HEK293T (cell line): ENCODE measurements around the gene TMEM178A.

Experiments
- BHLHE40 ChIP-seq: fragments of 450-650 bp; IDR thresholded peaks from 2 replicates; pipeline ENCODE4 v1.6.1; 2016; ENCODE audit warnings: mild to moderate bottlenecking, moderate library complexity, borderline replicate concordance
- FOXA1 ChIP-seq: fragments of 450-650 bp; IDR thresholded peaks from 2 replicates; pipeline ENCODE4 v1.6.1; 2016; ENCODE audit warnings: mild to moderate bottlenecking
- FOXK2 ChIP-seq: fragments of 450-650 bp; IDR thresholded peaks from 2 replicates; pipeline ENCODE4 v1.6.1; 2016; ENCODE audit warnings: mild to moderate bottlenecking
- FOXM1 ChIP-seq: fragments of 450-650 bp; IDR thresholded peaks from 2 replicates; pipeline ENCODE4 v1.6.1; 2017; ENCODE audit warnings: mild to moderate bottlenecking, borderline replicate concordance
- HDGF ChIP-seq: fragments of 450-650 bp; IDR thresholded peaks from 2 replicates; pipeline ENCODE4 v1.6.1; 2017; ENCODE audit warnings: antibody characterized with exemption, borderline replicate concordance
- NFRKB ChIP-seq: fragments of 450-650 bp; IDR thresholded peaks from 2 replicates; pipeline ENCODE4 v1.6.1; 2016; ENCODE audit warnings: mild to moderate bottlenecking, moderate library complexity
- SP1 ChIP-seq: fragments of 450-650 bp; IDR thresholded peaks from 2 replicates; pipeline ENCODE4 v1.6.1; 2017
- SUZ12 ChIP-seq: fragments of 450-650 bp; IDR thresholded peaks from 2 replicates; pipeline ENCODE4 v1.6.1; 2016; ENCODE audit warnings: mild to moderate bottlenecking
- ZNF384 ChIP-seq: fragments of 450-650 bp; IDR thresholded peaks from 2 replicates; pipeline ENCODE4 v1.6.1; 2016

GRCh38 chr2:39723497-39723896 lies 57.8 kb downstream of the TMEM178A start:
- no peak for TF ChIP-seq SP1
- TF ChIP-seq FOXA1, result no peak
- TF ChIP-seq FOXM1, result no peak
- no peak for TF ChIP-seq SUZ12
- TF ChIP-seq FOXK2, result no peak
- no peak for TF ChIP-seq NFRKB
- no peak for TF ChIP-seq HDGF
- no peak for TF ChIP-seq ZNF384
- TF ChIP-seq BHLHE40, result no peak
